Stimulated activated CD8-positive, alpha-beta memory T cell treated with anti-CD3 and anti-CD28 coated beads, Interleukin-4, amount 100 ng/mL, for 1 hour (primary cell): ENCODE results near the gene NRBP1.

Source experiments
- DNase-seq, 2 donors: peaks; one replicate each; pipeline ENCODE4 v3.0.0-alpha.2; 2020; ENCODE audit warnings: low read depth in 2 of 2, low spot score in 1 of 2

The NRBP1 gene

DNA sequence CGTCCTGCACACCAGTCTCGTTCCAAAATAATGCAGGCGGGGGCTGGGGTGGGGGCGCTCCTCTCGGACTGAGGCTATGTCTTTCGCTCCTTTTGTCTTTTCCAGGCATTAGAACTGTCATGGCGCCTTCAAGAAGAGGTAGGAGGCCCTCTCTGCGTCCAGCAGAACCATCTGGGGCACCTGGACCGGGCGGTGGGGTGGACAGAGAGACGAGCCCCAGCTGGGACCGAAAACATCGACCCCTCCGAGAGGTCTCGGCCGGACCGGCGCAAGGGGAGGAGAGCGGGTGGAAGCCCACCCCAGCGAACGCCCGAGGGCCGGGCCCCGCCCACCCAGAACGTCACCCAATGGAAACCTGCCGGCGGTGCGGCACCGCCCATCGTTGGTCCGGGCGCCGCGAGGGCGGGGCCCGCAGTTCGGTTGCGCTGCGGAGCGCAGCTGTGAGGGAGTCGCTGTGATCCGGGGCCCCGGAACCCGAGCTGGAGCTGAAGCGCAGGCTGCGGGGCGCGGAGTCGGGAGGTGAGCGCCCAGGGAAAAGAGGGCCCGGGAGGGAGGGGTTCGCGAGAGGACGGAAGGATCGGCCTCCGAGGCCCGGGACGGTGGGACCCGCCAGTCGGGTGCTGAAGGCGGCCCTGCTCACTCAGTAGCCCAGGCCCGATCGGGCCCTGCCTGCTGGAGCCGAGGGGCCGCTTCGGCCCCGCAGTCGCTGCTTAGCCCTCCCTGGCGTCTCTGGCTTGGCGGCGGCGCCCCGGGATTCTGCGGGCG, at the start of gene NRBP1:
Gene NRBP1 (plus strand): TSS at position 419 of the 765 bp plus-strand sequence. CDS start 4,643 bp downstream, outside the sequence.
- peak; percentile 83 for DNase-seq

DNA sequence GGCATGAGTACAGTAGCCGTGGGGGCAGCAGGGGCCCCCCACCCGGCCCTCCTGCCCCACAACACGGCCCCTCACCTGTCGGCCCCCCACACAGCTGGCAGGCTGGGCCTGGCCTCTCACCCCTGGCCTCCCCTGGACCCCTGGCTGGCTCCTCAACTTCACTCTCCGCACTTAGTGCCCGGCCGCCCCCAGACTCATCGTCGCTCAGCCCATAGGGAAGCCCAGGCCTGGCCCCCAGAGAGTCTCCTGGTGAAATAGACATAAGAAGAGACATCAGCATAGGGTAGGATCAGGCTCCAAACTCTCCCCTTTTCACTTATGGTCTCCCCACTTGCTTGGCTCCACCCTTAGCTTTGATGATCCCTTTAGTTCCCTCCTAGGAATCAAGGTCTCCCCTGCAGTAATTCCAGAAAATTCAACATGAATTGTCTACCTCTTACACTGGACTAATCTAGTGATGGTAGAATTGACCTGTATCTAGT, 49.6 kb upstream of the NRBP1 start:
- no peak for DNase-seq

DNA sequence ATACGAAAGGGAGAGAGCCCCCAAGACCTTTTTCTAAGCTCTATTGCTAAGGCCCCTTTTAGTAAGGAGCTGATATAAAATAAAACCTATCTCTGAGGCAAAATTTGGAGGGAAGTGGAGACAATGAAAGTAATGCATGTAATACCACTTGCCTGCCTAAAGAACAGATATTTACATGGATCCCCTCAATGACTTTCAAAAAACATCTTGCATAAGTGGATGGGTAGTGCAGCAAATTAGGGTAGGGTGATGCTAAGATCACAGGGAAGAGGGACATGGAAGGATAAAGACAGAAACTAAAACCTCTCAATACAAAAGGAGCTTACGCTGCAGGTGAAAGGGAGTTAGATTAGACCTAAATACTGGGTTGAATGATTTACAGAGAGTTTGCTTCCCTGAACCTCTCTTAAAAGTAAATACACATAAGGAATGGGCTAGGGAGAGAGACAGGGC, 49.0 kb upstream of the NRBP1 start:
- no peak for DNase-seq

DNA sequence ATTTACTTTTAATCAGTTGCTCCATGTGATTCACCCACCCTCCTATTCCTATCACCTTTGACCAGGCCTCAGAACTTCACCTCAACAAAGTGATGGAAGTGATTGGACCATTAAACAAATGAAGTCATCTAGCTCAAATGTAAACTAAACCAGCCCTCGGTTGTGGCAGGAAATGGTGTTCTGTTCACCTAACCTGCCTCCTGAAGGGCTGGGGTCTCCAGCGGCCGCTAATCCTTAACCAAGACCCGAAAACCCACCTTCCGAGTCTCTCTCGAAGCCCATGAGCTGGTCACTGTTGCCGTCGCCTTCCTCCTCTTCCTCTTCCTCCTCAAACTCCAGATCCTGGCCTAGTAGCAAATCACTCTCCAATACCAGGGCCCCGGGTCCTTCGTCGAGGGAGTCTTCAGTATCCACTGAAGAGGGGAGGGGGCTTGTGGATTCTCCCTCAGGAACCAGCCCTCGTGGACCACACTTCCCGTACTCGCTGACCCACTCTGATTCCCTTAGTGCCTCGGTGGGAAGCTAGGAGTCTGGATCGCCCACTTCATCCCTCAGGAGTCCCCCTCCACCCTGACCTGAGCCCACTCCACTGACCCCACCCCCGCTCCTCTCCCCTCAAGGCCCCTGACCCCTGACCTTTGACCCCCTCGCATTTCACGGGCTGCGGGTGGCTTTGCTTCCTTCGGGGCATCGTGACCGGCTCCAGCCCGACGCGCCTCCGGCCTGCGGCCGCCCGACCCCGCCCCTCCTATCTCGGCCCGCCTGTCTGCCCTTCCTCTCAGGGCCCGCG, 48.4 kb upstream of the NRBP1 start:
- DNase-seq, result no peak

DNA sequence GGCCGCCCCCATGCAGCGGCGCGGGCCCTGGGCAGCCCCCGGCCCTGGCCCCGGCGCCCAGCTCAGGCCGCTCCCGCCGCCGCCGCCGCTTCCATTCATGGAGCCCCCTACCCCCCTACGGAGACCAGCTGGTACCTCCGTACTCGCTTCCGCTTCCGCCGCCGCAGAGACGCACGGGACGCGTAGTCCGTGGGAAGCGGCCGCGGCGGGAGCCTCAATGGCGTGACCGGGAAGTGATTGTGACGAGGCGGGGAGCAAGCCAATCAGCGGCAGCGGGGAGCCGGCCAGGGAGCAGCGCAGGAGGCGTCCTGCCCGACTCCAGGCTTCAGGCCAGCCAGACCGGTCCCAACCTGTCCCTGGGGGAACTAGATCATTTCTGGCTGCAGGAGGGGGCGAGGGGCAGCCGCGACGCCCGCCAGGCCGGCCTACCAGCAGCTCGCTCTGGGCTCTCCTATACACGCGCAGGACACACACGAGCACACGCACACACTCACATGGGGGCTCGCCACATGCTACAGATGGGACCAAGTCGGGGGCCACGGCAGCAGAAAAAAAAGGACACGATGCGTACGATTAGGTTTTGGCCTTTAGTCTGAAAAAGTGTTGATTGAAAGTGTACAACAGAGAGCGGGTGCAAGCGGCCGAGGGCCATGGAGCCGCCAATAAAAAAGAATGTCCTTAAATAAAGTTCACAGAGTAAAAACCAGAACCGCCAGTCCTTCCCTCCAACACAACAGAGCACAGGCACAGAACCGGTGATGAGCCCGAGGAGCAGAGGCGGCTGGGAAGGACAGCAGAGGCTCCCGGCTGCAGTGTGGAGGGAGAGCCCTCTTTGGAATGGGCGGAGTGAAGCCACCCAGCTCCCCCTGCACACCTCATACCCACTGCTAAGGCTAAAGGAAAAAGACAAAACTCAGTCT, 47.5 kb upstream of the NRBP1 start, which contains the start of gene ZNF513:
Gene ZNF513 (minus strand): TSS at position 109 of the 920 bp plus-strand sequence. CDS start 208 bp downstream, outside the sequence.
- DNase-seq, result peak; percentile 66 to 72

DNA sequence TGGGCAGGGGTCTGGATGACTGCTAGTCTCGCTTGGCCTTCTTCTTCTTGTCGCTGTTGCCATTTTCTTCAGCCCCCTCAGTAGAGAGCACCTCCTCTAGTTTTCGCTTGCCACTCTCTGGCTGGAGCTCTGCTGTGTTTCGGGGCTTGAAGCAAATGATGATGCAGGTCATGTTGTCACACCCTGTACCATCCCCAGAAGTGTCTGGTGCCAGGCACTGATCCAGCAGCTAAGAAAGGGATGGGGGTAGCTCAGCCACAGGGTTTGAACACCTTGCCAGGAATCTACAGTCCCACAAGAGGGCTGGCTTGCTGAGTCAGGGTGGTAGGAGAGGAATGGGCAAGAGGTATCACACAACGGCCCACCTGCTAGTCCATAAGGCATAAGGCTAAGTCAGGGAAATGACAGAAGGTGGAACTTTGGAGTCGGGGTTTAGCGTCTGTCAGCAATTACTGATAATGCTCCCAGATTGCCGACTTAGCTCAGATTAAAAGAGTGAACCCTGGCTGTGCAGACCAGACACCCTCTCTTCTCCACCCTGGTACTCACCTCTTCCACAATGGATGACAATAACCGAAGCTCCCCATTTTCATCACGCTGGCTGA, 46.8 kb upstream of the NRBP1 start:
- no peak for DNase-seq

DNA sequence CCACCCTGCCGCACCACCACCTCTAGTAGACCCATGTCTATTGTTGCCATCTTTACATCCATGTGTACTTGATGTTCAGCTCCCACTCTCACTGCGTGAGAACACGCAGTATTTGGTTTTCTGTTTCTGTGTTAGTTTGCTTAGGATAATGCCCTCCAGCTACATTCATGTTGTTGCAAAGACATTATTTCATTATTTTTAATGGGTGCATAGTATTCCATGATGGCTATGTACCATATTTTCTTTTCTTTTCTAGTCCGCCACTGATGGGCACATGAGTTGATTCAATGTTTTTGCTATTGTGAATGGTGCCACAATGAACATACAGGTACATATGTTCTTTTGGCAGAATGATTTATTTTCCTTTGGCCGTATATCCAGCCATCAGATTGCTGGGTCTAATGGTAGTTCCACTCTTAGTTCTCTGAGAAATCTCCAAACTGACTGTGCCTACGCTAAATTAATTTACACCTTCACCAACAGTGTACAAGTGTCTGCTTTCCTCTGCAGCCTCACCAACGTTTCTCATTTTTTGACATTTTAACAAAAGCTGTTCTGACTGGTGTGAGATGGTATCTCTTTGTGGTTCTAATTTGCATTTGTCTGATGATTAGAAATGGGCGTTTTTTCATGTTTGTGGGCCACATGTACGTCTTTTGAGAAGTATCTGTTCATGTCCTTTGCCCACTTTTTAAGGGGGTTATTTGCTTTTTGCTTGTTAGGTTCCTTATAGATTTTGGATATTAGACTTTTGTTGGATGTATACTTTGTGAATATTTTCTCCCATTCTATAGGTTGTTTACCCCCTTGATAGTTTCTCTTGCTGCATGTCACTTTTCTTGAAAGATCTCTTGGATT, 37.4 kb upstream of the NRBP1 start:
- DNase-seq, result no peak

DNA sequence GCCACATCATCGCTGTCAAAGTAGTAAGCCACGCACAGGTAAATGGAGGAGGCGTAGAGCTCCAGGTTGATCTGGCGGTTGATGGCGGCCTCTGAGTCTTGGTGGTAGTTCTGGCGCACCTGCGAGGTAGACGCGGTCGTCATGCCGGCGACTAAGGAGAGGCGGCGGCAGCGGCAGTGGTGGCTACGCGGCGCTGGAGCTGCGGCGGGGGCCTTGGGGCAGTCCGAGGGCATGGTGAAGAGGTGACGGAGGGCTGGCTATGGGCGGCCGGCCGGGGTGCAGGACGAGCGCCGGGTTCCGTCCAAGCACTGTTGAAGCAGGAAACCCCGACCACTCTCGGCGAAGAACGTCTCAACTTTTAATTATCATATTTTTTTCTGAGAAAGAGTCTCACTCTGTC, 35.2 kb upstream of the NRBP1 start:
- no peak for DNase-seq

DNA sequence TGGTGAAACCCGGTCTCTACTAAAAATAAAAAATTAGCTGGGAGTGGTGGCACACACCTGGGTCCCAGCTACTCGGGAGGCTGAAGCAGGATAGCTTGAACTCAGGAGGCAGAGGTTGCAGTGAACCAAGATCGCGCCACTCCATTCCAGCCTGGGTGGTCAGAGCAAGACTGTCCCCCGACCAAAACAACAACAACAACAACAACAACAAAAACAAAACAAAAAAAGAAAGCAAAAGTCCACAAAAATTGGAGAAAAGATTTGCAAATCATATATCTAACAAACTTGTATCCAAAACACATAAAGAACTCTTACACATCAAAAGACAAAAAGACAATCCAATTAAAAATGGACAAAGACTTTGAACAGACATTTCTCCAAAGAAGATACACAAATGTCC, 29.5 kb upstream of the NRBP1 start:
- no peak for DNase-seq

DNA sequence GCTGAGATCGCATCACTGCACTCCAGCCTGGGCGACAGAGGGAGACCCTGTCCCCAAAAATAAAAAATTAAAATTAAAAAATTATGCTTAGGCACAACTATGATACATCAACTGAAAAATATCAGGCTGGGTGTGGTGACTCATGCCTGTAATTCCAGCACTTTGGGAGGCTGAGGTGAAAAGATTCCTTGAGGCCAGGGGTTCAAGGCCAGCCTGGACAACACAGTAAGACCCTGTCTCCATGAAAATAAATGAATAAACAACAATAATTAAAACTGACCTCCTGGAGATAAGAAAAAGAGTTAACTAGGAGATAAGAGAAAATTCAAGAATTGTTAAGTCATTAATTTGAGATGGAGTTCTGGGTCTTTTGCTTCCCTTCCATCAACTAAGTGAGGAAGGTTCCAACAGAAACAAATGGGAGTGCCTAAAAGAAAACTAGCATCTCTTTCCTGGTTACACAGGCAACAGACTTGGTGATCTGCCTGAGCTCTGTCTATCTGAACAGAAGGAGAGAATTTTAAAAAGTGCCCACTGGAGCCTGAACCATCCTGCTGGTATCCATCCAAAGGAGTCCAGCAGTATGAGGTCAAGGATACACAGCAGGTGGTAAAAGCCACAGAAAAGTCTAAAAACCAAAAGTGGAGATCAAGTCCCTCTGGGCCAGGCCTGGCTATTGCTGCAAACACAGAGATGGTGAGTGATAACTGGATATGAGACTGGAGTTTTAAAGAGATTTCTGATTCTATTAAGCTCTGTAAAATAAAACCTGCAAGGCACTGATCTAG, 27.9 kb upstream of the NRBP1 start:
- no peak for DNase-seq

DNA sequence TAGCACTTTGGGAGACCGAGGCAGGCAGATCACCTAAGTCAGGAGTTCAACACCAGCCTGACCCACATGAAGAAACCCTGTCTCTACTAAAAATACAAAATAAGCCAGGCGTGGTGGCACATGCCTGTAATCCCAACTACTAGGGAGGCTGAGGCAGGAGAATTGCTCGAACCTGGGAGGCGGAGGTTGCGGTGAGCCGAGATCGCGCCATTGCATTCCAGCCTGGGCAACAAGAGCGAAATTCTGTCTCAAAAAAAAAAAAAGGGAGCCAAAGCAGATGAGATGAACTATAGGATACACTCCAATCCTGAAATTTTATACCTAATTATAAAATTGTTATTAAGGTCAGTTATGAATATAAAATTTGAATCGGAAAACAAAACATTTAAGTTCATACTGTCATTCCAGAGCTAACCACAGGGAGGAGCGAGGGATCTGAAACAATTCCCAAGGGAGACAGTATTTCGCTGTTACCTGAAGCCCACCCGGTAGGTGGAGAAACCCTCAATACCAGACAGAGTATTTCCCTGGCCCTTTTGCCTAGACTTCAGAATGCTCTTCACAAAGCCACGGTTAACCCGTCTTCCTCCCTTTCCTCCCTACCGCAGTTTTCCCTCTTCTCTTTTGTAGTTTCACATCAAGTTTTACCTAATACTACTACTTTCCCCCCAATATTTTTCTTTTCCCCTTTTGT, 20.5 kb upstream of the NRBP1 start:
- no peak for DNase-seq

DNA sequence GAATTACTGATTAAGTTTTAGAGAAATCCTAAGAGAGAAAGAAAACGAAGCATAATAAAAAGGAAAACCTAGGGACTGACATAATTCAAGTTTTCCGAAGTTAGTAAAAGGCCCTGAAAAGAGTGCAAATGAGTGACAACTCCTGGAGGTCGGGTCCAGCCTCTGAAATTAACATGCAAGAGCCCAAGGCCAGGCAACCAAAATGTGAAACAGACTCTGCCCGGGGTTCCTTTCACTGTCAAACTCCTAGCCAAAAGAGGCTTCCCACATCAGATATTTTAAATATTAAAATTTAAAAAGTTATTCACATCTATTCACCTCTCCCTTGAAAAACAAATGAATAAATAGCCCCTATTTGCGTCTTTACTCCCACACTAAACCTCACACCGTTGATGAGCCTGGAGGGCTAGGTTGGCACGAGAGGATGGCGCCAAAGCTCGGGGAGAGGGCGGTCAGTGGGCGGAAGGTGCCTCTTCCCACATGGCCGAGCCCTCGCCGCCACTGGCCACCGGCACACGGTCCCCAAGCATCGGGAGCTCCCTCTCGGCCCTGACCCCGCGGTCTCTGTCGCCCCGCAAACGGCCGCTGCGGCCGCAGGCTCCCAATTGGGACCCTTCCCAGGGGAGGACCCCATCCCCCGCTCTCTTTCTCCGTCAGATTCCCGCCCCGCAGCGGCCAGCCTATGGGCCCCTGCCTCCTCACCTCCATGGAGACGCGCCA, 19.7 kb upstream of the NRBP1 start:
- DNase-seq, result no peak

DNA sequence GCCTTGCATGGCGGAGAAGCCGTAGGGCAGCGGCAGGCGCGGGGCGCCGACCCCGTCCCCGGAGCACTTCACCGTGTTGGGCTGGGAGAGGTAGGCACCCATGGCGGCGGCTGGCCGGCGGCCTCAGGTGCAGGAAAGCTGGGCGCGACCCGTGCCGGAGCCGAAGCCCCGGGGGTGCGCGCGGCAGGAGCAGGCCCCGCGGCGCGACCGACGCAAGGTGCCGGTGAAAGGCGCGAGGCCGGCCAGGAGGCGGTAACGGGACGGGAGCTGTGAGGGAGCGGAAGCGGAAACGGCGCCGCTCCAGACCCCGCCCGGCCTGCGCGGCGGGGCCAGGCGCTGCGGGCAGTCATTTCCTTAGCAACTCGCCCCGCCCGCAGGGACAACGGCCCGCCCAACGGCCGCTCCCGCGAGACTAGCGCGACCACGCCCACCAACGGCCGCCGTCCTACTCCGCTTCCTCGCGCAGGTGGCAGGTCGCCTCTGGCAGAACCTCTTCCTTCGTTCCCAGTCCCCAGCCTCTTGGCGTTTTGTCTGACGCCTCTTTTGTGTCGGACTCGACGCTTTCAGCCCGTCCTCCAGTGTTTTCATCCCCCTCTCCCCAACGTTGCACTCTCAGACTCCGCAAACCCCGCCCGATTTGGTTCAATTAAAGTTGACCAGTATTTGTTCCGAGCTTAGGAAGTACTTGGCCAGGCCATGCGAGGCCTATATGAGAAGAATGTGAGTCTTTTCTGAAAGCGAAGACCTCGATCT, 18.9 kb upstream of the NRBP1 start, which contains the start of gene PPM1G:
Gene PPM1G (minus strand): TSS at position 271 of the 753 bp plus-strand sequence. CDS start 169 bp downstream, at position 102.
- DNase-seq, result peak; percentile 94

DNA sequence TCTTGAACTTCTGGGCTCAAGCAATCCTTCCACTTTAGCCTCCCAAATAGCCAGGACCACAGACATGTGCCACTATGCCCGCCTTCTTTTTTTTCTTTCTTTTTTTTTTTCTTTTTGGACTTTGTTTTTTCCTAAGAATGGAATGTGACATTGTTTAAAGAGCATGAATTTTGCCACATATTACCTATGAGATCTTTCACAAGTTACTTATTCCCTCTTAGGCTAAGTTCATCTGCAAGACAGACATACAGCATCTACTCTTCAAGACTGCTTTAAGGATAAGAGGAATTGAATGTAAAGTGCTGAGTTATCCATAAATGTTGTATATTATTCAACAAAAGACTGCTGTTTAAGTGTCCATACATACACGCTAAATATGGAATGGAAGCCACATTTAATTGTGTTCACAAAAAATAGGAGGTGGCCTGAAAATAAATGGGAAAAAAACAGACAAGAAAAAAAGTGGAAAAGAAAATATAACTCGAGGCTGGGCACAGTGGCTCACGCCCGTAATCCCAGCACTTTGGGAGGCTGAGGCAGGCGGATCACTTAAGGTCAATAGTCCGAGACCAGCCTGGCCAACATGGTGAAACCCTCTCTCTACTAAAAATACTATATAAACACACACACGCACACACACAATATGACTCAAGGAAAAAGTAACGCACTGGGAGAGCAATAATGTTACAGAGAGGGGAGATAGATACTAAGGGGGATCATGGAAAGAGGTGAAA, 15.8 kb upstream of the NRBP1 start:
- no peak for DNase-seq

DNA sequence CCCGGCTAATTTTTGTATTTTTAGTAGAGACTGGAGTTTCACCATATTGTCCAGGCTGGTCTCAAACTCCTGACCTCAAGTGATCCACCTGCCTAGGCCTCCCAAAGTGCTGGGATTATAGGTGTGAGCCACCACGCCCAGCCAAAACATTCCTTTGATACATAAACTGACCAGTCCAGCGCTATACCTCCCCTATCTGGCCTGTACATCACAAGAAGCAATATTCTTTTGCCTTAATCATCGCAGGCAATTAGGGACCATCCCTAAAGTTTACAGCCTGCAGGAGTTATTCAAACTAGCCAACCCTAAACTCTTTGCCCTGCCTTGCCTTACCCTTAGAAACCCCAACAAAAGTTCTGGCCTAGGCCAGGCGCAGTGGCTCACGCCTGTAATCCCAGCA, 12.3 kb upstream of the NRBP1 start:
- DNase-seq, result no peak

DNA sequence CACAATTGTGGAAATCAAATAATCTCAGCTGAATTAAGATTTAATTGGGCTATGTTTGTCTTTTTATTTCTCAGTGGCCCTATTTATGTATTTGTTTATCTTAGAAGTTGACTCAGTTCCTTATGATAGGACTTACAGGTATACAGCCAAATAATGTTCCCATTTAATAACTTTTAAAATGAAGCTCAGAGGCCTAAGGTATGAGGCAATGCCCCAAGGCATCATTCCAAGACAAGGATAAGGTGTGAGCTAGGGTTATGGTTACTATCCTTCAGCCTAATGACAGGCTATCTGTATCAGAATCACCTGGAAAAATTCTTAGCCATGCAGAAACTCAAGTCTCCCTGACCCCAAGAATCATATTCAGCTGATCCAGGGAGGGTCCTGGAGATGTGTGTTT, 7.4 kb upstream of the NRBP1 start:
- no peak for DNase-seq
